Memory B cell (primary cell): ENCODE measurements around the gene ATAT1.
A peak's percentile ranks its signal among the peaks of the same experiment; 100 is the strongest.
"Not testable (repeated sequence)": the region's sequence is repeated elsewhere in the genome, so short reads cannot be mapped to it uniquely, and the experiment has no call there.

Source experiments
- ATAC-seq: fragments of 150-1000 bp; cut with Tn5 transposase; 2 replicates; pipeline ENCODE4 v1.10.0; 2021; ENCODE audit warnings: low read depth, mild to moderate bottlenecking, moderate library complexity
- DNase-seq, 2 donors: peaks; one replicate each; pipeline ENCODE4 v3.0.0; 2022; ENCODE audit warnings: low spot score in 2 of 2
- H3K27ac Mint-ChIP-seq: one replicate; pipeline ENCODE4 v1.8.0; 2022; ENCODE audit warnings: mild to moderate bottlenecking, moderate library complexity, mixed read lengths
- H3K27me3 Mint-ChIP-seq: one replicate; pipeline ENCODE4 v1.8.0; 2022; ENCODE audit warnings: mixed read lengths
- H3K36me3 Mint-ChIP-seq: one replicate; pipeline ENCODE4 v1.8.0; 2022; ENCODE audit warnings: mild to moderate bottlenecking, mixed read lengths
- H3K4me1 Mint-ChIP-seq: one replicate; pipeline ENCODE4 v1.8.0; 2022; ENCODE audit warnings: mixed read lengths
- H3K4me3 Mint-ChIP-seq: one replicate; pipeline ENCODE4 v1.8.0; 2022; ENCODE audit warnings: mild to moderate bottlenecking, moderate library complexity, mixed read lengths
- H3K9me3 Mint-ChIP-seq: one replicate; pipeline ENCODE4 v1.8.0; 2022; ENCODE audit warnings: mixed read lengths

Gene ATAT1

GRCh38 chr6:30626484-30627366 is at the start of gene ATAT1:
Gene ATAT1 (plus strand): TSS chr6:30626874.
- Mint-ChIP-seq H3K27me3 (no peaks in the 10 kb centered on the region), H3K27ac (peak within 1 kb of the TSS; percentile 90), H3K9me3 (no peaks in the 10 kb centered on the region), H3K36me3 (peaks cover 25% of the 10 kb centered on the region), H3K4me3 (peak within 1 kb of the TSS; percentile 92), H3K4me1 (peaks cover 23% of the 10 kb centered on the region)
- ATAC-seq = peak; percentile 100
- DNase-seq = peak; percentile 80 to 87

- peaks cover 44% of the 10 kb centered on the region for H3K36me3 Mint-ChIP-seq
- no peak for ATAC-seq
- H3K9me3 Mint-ChIP-seq = no peaks in the 10 kb centered on the region
Measured at GRCh38 chr6:30578051-30578450, 48.6 kb upstream of the ATAT1 start.

GRCh38 chr6:30583921-30584320 is 42.8 kb upstream of the ATAT1 start:
- peaks cover 50% of the 10 kb centered on the region for H3K36me3 Mint-ChIP-seq
- no peak overlapping the region for H3K4me3 Mint-ChIP-seq
- DNase-seq (no peak), ATAC-seq (no peak)
- H3K9me3 Mint-ChIP-seq = no peaks in the 10 kb centered on the region
- no peak overlapping the region for H3K27ac Mint-ChIP-seq
- H3K27me3 Mint-ChIP-seq = no peaks in the 10 kb centered on the region
- H3K4me1 Mint-ChIP-seq = no peaks in the 10 kb centered on the region

More at GRCh38 chr6:30578051-30578450, 48.6 kb upstream of the ATAT1 start:
- Mint-ChIP-seq H3K4me1 (peaks cover 15% of the 10 kb centered on the region), H3K27ac (no peak overlapping the region), H3K27me3 (no peaks in the 10 kb centered on the region), H3K4me3 (no peak overlapping the region)
- DNase-seq = no peak

GRCh38 chr6:30589754-30590358 is 36.8 kb upstream of the ATAT1 start:
- no peak for ATAC-seq
- H3K36me3 Mint-ChIP-seq = peaks cover 32% of the 10 kb centered on the region

GRCh38 chr6:30590509-30590908 is 36.2 kb upstream of the ATAT1 start:
- no peak for DNase-seq
- Mint-ChIP-seq H3K27ac (no peak overlapping the region), H3K36me3 (peaks cover 31% of the 10 kb centered on the region), H3K4me3 (no peak overlapping the region), H3K4me1 (peaks cover 7% of the 10 kb centered on the region), H3K9me3 (no peaks in the 10 kb centered on the region), H3K27me3 (no peaks in the 10 kb centered on the region)
- no peak for ATAC-seq

More at GRCh38 chr6:30589754-30590358, 36.8 kb upstream of the ATAT1 start:
- Mint-ChIP-seq H3K27ac (no peak overlapping the region), H3K4me1 (peaks cover 7% of the 10 kb centered on the region), H3K27me3 (no peaks in the 10 kb centered on the region), H3K4me3 (no peak overlapping the region), H3K9me3 (no peaks in the 10 kb centered on the region)
- DNase-seq = no peak

GRCh38 chr6:30591008-30591407 is 35.7 kb upstream of the ATAT1 start:
- no peaks in the 10 kb centered on the region for H3K27me3 Mint-ChIP-seq
- peaks cover 29% of the 10 kb centered on the region for H3K36me3 Mint-ChIP-seq
- H3K4me1 Mint-ChIP-seq = peaks cover 7% of the 10 kb centered on the region
- ATAC-seq (no peak), DNase-seq (no peak)
- no peak overlapping the region for H3K27ac Mint-ChIP-seq
- no peak overlapping the region for H3K4me3 Mint-ChIP-seq
- no peaks in the 10 kb centered on the region for H3K9me3 Mint-ChIP-seq

GRCh38 chr6:30592287-30592686 is 34.4 kb upstream of the ATAT1 start:
- no peaks in the 10 kb centered on the region for H3K27me3 Mint-ChIP-seq
- no peak for DNase-seq
- H3K36me3 Mint-ChIP-seq = peaks cover 21% of the 10 kb centered on the region
- H3K4me1 Mint-ChIP-seq = peaks cover 9% of the 10 kb centered on the region
- H3K9me3 Mint-ChIP-seq = no peaks in the 10 kb centered on the region
- no peak overlapping the region for H3K27ac Mint-ChIP-seq
- no peak for ATAC-seq
- H3K4me3 Mint-ChIP-seq = no peak overlapping the region

- not testable (repeated sequence) for H3K4me3 Mint-ChIP-seq, H3K27me3 Mint-ChIP-seq, H3K9me3 Mint-ChIP-seq, H3K4me1 Mint-ChIP-seq
- ATAC-seq (peak; percentile 95), DNase-seq (peak; percentile 77 to 82)
- Mint-ChIP-seq H3K27ac (peak overlapping the region; percentile 26), H3K36me3 (peaks cover 14% of the 10 kb centered on the region)
Measured at GRCh38 chr6:30597315-30598144, 29.1 kb upstream of the ATAT1 start.

- Mint-ChIP-seq H3K36me3 (peaks cover 23% of the 10 kb centered on the region), H3K4me1 (peaks cover 8% of the 10 kb centered on the region), H3K9me3 (no peaks in the 10 kb centered on the region), H3K27ac (no peak overlapping the region), H3K4me3 (no peak overlapping the region), H3K27me3 (no peaks in the 10 kb centered on the region)
- DNase-seq (no peak), ATAC-seq (no peak)
Measured at GRCh38 chr6:30598912-30599624, 27.6 kb upstream of the ATAT1 start.

GRCh38 chr6:30599625-30600324 is 26.9 kb upstream of the ATAT1 start:
- DNase-seq (no peak), ATAC-seq (no peak)
- Mint-ChIP-seq H3K27me3 (no peaks in the 10 kb centered on the region), H3K36me3 (peaks cover 24% of the 10 kb centered on the region), H3K4me1 (peaks cover 7% of the 10 kb centered on the region), H3K9me3 (no peaks in the 10 kb centered on the region), H3K4me3 (no peak overlapping the region), H3K27ac (no peak overlapping the region)

- DNase-seq (no peak), ATAC-seq (no peak)
- Mint-ChIP-seq H3K9me3 (no peaks in the 10 kb centered on the region), H3K27me3 (no peaks in the 10 kb centered on the region), H3K36me3 (peaks cover 28% of the 10 kb centered on the region), H3K4me1 (peaks cover 7% of the 10 kb centered on the region), H3K4me3 (no peak overlapping the region), H3K27ac (no peak overlapping the region)
Measured at GRCh38 chr6:30600451-30600961, 26.2 kb upstream of the ATAT1 start.

GRCh38 chr6:30601436-30601814 is 25.2 kb upstream of the ATAT1 start:
- ATAC-seq (no peak), DNase-seq (no peak)
- no peak overlapping the region for H3K4me3 Mint-ChIP-seq
- no peaks in the 10 kb centered on the region for H3K27me3 Mint-ChIP-seq
- no peaks in the 10 kb centered on the region for H3K9me3 Mint-ChIP-seq
- peaks cover 10% of the 10 kb centered on the region for H3K4me1 Mint-ChIP-seq
- H3K36me3 Mint-ChIP-seq = peaks cover 34% of the 10 kb centered on the region
- H3K27ac Mint-ChIP-seq = no peak overlapping the region
